Lung (tissue), 12 donors: ENCODE data around the gene MIAT. TPM values are rescaled to one million over a fixed set of nuclear protein-coding genes. Genes with fewer than 3 reads are reported as not detected.
"Not testable (repeated sequence)": the region's sequence is repeated elsewhere in the genome, so short reads cannot be mapped to it uniquely, and the experiment has no call there.

Experiments
- ATAC-seq: fragments of 200-7000 bp; cut with Tn5 transposase; one replicate; pipeline ENCODE4 v1.9.1; 2020; ENCODE audit warnings: moderate number of reproducible peaks; ENCODE audit not compliant: insufficient read depth, low FRiP score
- DNase-seq, 3 donors: peaks; one replicate each; pipeline ENCODE4 v3.0.0-alpha.2; 2013 to 2017
- H3K27ac ChIP-seq, 2 donors: one replicate each; pipeline ENCODE4 v1.5.1; 2013; ENCODE audit warnings: mild to moderate bottlenecking in 2 of 2, moderate library complexity in 2 of 2, control low read depth in 1 of 2, inconsistent platforms in 1 of 2, low read depth in 1 of 2, low read length in 1 of 2
- H3K27me3 ChIP-seq, 3 donors: one replicate each; pipeline ENCODE4 v1.5.1; 2013; ENCODE audit warnings: low read length in 2 of 3; ENCODE audit not compliant: control insufficient read depth in 3 of 3, insufficient read depth in 3 of 3
- H3K36me3 ChIP-seq, 4 donors: one replicate each; pipeline ENCODE4 v1.5.1; 2013; ENCODE audit warnings: low read length in 4 of 4, mild to moderate bottlenecking in 1 of 4, moderate library complexity in 1 of 4; ENCODE audit not compliant: control insufficient read depth in 4 of 4, insufficient read depth in 4 of 4
- H3K4me1 ChIP-seq, 5 donors: one replicate each; pipeline ENCODE4 v1.5.1; 2013; ENCODE audit warnings: low read length in 5 of 5, mild to moderate bottlenecking in 2 of 5, moderate library complexity in 1 of 5; ENCODE audit not compliant: control insufficient read depth in 5 of 5, insufficient read depth in 5 of 5
- H3K4me3 ChIP-seq: one replicate; pipeline ENCODE4 v1.5.1; 2013; ENCODE audit warnings: mild to moderate bottlenecking, control low read depth, moderate library complexity
- H3K9ac ChIP-seq, 2 donors: one replicate each; pipeline ENCODE4 v1.5.1; 2013; ENCODE audit warnings: low read length in 2 of 2, control low read depth in 1 of 2; ENCODE audit not compliant: insufficient read depth in 1 of 2
- H3K9me3 ChIP-seq, 4 donors: one replicate each; pipeline ENCODE4 v1.5.1; 2013; ENCODE audit warnings: low read length in 3 of 4, mild to moderate bottlenecking in 1 of 4, moderate library complexity in 1 of 4; ENCODE audit not compliant: control insufficient read depth in 4 of 4, insufficient read depth in 3 of 4
- WGBS, 2 donors: extraction: QIAGEN DNeasy Blood & Tissue Kit; methylation state at CpG; one replicate each; pipeline ENCODE4 v1.1.7; 2013; 5-methylcytosine and 5-hydroxymethylcytosine counted together
- polyA plus RNA-seq, 2 donors: library from polyadenylated mRNA; stranded (reverse); fragments of 200-250 nt; gene quantifications; one replicate each; pipeline ENCODE4 v1.2.1, GENCODE V29; 2013
- total RNA-seq, 2 donors: library from RNA; depleted of rRNA in 1 of 2; stranded (reverse); fragments of >200 nt in 1 of 2; gene quantifications; one replicate each; pipeline ENCODE4 v1.2.1, GENCODE V29; 2014 to 2021
- TF ChIP-seq, protein P1 (sequence below): IDR thresholded peaks from 2 replicates; pipeline ENCODE4 v1.5.1; 2012; ENCODE audit warnings: mild to moderate bottlenecking; ENCODE audit errors: control extremely low read depth, extremely low read depth
- donor health status: control.
- donor health status: control.
- donor health status: Bipolar disorder and iron deficiency.
- donor health status: healthy.
- donor health status: DM: yes; HTN: yes; CAD: no.

Gene MIAT
- total and polyA plus RNA-seq, 4 donors = 1.7 to 5.4 (median 4.8) TPM

DNA sequence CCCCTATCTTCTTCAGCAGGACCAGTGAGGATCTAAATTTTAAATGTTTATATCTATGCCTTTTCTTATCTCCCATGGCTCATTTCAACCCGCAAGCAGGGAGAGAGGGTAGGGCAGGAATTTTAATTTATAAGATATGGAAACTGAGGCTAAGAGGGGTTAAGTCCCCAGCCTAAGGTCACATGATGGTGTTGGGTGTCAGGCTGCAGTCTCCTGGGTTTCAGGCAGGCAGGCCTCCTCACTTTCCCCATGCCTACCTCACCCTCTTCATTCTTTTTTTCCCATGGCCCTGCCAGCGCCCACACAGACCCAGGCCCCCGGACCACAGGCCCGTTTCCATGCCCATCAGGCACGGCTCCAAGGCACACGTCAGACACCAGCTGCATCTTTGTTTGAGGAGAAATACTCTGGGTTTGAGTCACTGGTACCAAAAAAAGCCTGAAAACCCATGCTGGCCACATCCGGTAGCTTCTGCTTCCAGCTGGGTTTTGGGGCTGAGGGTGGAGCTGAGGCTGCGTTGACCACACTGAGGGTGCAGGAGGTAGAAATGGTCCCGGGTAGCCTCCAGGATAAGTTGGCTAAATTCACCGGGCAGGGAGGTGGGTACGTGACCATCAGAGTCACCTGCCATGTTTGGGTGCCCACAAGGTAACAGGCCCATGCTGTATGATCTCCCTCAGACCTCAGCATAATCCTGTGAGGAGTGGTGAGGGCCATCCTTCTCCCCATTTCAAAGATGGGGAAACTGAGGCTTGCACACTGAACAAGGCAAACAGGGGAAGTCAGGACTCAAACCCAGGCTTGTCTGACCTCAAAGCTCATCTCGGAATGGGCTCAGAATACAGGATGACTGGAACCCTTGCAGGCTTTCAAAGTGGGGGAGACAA is 47.1 kb upstream of the MIAT start:
- TF ChIP-seq, protein P1, sequence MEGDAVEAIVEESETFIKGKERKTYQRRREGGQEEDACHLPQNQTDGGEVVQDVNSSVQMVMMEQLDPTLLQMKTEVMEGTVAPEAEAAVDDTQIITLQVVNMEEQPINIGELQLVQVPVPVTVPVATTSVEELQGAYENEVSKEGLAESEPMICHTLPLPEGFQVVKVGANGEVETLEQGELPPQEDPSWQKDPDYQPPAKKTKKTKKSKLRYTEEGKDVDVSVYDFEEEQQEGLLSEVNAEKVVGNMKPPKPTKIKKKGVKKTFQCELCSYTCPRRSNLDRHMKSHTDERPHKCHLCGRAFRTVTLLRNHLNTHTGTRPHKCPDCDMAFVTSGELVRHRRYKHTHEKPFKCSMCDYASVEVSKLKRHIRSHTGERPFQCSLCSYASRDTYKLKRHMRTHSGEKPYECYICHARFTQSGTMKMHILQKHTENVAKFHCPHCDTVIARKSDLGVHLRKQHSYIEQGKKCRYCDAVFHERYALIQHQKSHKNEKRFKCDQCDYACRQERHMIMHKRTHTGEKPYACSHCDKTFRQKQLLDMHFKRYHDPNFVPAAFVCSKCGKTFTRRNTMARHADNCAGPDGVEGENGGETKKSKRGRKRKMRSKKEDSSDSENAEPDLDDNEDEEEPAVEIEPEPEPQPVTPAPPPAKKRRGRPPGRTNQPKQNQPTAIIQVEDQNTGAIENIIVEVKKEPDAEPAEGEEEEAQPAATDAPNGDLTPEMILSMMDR = no peak
- Histone ChIP-seq H3K36me3 (no peaks in the 10 kb centered on the region), H3K4me1 (peaks cover 0 to 2% (median 0%) of the 10 kb centered on the region in 5 donors), H3K9ac (no peak overlapping the region), H3K9me3 (no peaks in the 10 kb centered on the region), H3K27ac (no peak overlapping the region), H3K4me3 (no peak overlapping the region), H3K27me3 (peaks cover 0 to 8% (median 8%) of the 10 kb centered on the region in 3 donors)
- ATAC-seq = no peak
- no peak for DNase-seq
- WGBS, 2 donors = 67 to 79% methylated on average over 12 of the region's 12 CpGs

DNA sequence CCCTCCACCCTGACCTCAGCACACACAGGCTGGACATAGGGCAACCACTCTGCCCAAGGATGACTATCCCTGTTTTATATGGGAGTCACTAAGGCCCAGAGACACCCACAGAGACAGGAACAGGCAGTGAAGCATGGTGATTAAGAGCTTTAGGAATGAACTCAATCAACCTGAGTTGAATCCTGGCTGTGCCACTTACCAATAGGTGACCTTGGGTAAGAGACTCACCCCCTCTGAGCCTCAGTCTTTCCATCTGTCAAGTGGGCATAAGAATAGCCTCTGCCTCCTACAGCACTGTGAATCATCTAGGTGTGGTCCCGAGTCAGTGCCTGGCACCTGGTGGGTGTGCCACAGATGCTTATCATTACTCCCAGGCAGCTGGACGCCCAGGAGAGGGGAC is 46.4 kb upstream of the MIAT start:
- Histone ChIP-seq H3K4me3 (no peak overlapping the region), H3K9ac (no peak overlapping the region), H3K4me1 (peaks cover 0 to 2% (median 0%) of the 10 kb centered on the region in 5 donors), H3K9me3 (no peaks in the 10 kb centered on the region), H3K27me3 (peaks cover 0 to 8% (median 8%) of the 10 kb centered on the region in 3 donors), H3K27ac (no peak overlapping the region), H3K36me3 (no peaks in the 10 kb centered on the region)
- 73 to 94% methylated on average over 2 of the region's 2 CpGs for WGBS, 2 donors
- DNase-seq = no peak
- TF ChIP-seq, protein P1 = no peak
- no peak for ATAC-seq

DNA sequence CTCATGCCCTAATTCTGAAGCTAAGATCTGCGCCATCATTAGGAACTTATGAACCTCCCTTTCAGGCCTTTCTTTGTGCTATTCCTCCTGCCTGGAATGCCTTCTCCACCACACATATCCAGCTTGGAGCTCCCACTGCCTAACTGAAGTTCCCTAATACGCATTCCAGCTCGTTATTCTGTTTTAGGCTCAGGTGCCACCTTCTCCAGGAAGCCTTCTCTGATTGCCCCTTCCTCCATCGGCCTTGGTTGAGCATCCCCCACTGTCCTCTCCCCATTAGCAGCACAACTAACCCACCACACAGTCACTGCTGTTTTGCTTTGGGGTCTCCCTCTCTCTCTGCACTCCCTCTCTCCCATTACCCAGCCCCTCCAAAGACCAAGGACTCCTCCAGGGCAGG is 44.7 kb upstream of the MIAT start:
- TF ChIP-seq, protein P1 = no peak
- H3K4me1 ChIP-seq = peaks cover 0 to 9% (median 5%) of the 10 kb centered on the region in 5 donors
- 90% methylated on average over 4 of the region's 4 CpGs for WGBS, 2 donors
- no peak overlapping the region for H3K4me3 ChIP-seq
- H3K27me3 ChIP-seq = peaks cover 0 to 8% (median 8%) of the 10 kb centered on the region in 3 donors
- no peak overlapping the region for H3K27ac ChIP-seq
- no peaks in the 10 kb centered on the region for H3K36me3 ChIP-seq
- no peak overlapping the region for H3K9ac ChIP-seq
- no peak for DNase-seq
- ATAC-seq = no peak
- H3K9me3 ChIP-seq = no peaks in the 10 kb centered on the region

DNA sequence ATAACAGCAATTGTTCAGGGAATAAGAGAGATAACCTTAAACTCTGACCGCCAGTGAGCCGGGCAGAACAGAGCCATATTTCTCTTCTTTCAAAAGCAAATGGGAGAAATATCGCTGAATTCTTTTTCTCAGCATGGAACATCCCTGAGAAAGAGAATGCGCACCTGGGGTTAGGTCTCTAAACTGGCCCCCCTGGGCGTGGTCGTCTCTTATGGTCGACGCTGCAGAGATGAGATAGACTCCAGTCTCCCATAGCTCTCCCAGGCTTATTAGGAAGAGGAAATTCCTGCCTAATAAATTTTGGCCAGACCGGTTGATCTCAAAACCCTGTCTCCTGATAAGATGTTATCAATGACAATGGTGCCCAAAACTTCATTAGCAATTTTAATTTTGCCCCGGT is 43.6 kb upstream of the MIAT start:
- not testable (repeated sequence) for DNase-seq, ATAC-seq, H3K27ac ChIP-seq, H3K9me3 ChIP-seq, H3K4me3 ChIP-seq, H3K27me3 ChIP-seq, H3K36me3 ChIP-seq, H3K9ac ChIP-seq
- H3K4me1 ChIP-seq = peaks cover 0 to 15% (median 5%) of the 10 kb centered on the region in 5 donors
- 27 to 42% methylated on average over 10 of the region's 10 CpGs for WGBS, 2 donors
